GM15510 (cell line): Measurements from ENCODE around the gene PSRC1.

Experiments used
- POLR2A ChIP-seq: IDR thresholded peaks from 3 replicates; pipeline ENCODE4 v1.6.1; 2011; ENCODE audit warnings: borderline replicate concordance; ENCODE audit not compliant: insufficient read length; ENCODE audit errors: extremely low read depth

The PSRC1 gene

GRCh38 chr1:109257682-109258421, 25.1 kb downstream of the PSRC1 start:
- TF ChIP-seq POLR2A, result no peak

- TF ChIP-seq POLR2A, result no peak
Observed at GRCh38 chr1:109256971-109257681, 25.8 kb downstream of the PSRC1 start.

GRCh38 chr1:109256085-109256484, 26.9 kb downstream of the PSRC1 start:
- no peak for TF ChIP-seq POLR2A

GRCh38 chr1:109255678-109256077, 27.3 kb downstream of the PSRC1 start:
- TF ChIP-seq POLR2A, result no peak

- no peak for TF ChIP-seq POLR2A
Observed at GRCh38 chr1:109255097-109255651, 27.8 kb downstream of the PSRC1 start.

- TF ChIP-seq POLR2A, result no peak
Observed at GRCh38 chr1:109254621-109255096, 28.3 kb downstream of the PSRC1 start.

GRCh38 chr1:109253803-109254620, 28.9 kb downstream of the PSRC1 start:
- TF ChIP-seq POLR2A, result no peak

- no peak for TF ChIP-seq POLR2A
Observed at GRCh38 chr1:109252893-109253802, 29.8 kb downstream of the PSRC1 start.

GRCh38 chr1:109252167-109252892, 30.6 kb downstream of the PSRC1 start:
- TF ChIP-seq POLR2A, result no peak

- no peak for TF ChIP-seq POLR2A
Observed at GRCh38 chr1:109251277-109252166, 31.4 kb downstream of the PSRC1 start.

GRCh38 chr1:109250454-109251276, 32.3 kb downstream of the PSRC1 start:
- TF ChIP-seq POLR2A, result no peak
